Measurements from ENCODE around the gene CAMKMT. TPM values are rescaled to one million over a fixed set of nuclear protein-coding genes. Genes with fewer than 3 reads are reported as not detected.

The CAMKMT gene
- total RNA-seq, 4 donors from 2014 or later, result 7.6 to 16.2 (median 9.4) TPM

DNA sequence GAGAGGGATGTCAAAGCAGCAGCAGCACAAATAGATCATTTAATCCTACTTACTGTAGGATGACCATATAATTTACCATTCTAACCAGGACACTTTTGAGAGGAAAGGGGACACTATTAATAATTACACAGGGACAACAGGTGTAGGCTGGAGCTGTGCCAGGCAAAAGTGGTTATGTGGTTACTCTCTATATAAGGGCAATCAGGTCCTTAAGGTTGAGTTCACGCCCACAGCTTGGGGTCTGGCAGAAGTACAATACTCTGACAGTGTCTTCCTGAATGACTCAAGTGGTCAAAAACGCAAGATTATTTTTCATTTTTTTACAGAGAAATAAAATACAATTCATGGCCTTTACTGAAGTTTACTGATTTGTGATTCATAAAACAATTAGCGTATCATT is 3.2 kb upstream of the CAMKMT start:
- TF ChIP-seq, protein P1, sequence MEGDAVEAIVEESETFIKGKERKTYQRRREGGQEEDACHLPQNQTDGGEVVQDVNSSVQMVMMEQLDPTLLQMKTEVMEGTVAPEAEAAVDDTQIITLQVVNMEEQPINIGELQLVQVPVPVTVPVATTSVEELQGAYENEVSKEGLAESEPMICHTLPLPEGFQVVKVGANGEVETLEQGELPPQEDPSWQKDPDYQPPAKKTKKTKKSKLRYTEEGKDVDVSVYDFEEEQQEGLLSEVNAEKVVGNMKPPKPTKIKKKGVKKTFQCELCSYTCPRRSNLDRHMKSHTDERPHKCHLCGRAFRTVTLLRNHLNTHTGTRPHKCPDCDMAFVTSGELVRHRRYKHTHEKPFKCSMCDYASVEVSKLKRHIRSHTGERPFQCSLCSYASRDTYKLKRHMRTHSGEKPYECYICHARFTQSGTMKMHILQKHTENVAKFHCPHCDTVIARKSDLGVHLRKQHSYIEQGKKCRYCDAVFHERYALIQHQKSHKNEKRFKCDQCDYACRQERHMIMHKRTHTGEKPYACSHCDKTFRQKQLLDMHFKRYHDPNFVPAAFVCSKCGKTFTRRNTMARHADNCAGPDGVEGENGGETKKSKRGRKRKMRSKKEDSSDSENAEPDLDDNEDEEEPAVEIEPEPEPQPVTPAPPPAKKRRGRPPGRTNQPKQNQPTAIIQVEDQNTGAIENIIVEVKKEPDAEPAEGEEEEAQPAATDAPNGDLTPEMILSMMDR (IDR thresholded peaks at IDR 0.05), result no peak
- DNase-seq (ENCODE audit: low spot score), result no peak
- ATAC-seq (ENCODE audit: low FRiP score), result no peak

GRCh38 chr2:44360749-44361329 is 908 bp upstream of the CAMKMT start:
- DNase-seq (ENCODE audit: low spot score), result no peak
- ATAC-seq (ENCODE audit: low FRiP score), result peak; percentile 18
- TF ChIP-seq, protein P1 (IDR thresholded peaks at IDR 0.05), result no peak

- TF ChIP-seq, protein P1 (IDR thresholded peaks at IDR 0.05), result no peak
- DNase-seq (ENCODE audit: low spot score) (peak; percentile 24), ATAC-seq (ENCODE audit: low FRiP score) (peak; percentile 43)
These were observed 664 bp downstream of the CAMKMT start for GRCh38 chr2:44362207-44363015.

GRCh38 chr2:44364604-44365003 is 2.9 kb downstream of the CAMKMT start:
- no peak for ATAC-seq (ENCODE audit: low FRiP score)
- TF ChIP-seq, protein P1 (IDR thresholded peaks at IDR 0.05), result no peak
- DNase-seq (ENCODE audit: low spot score), result no peak

DNA sequence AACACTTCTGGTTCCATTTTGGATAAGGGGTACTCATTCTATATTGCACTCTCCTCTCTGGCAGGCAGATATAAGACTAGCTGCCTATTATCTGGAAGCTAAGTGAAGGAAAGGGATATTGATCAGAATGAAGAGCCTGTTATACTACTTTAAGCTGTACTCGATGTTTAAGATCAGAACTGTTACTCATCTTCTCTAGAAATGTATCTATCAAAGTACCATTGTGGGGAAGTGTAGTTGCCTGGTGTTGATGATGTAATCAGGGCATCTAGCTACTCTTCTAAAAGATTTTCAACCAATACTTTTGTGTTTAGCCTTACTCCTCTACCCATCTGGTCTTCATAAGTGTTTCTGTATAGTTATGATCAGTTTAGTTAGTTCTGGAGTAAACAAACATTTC is 5.8 kb downstream of the CAMKMT start:
- ATAC-seq (ENCODE audit: low FRiP score), result no peak
- no peak for DNase-seq (ENCODE audit: low spot score)
- TF ChIP-seq, protein P1 (IDR thresholded peaks at IDR 0.05), result no peak

- DNase-seq (ENCODE audit: low spot score), result no peak
- TF ChIP-seq, protein P1 (IDR thresholded peaks at IDR 0.05), result no peak
- ATAC-seq (ENCODE audit: low FRiP score), result no peak
These were observed 7.6 kb downstream of the CAMKMT start for GRCh38 chr2:44369392-44369791.

- no peak for DNase-seq (ENCODE audit: low spot score)
- ATAC-seq (ENCODE audit: low FRiP score), result no peak
- TF ChIP-seq, protein P1 (IDR thresholded peaks at IDR 0.05), result no peak
These were observed 9.7 kb downstream of the CAMKMT start for GRCh38 chr2:44371445-44371844.
